ENCODE results near the gene SLC6A3.
"Not testable (repeated sequence)": the region's sequence is repeated elsewhere in the genome, so short reads cannot be mapped to it uniquely, and the experiment has no call there.

SLC6A3 gene

DNA sequence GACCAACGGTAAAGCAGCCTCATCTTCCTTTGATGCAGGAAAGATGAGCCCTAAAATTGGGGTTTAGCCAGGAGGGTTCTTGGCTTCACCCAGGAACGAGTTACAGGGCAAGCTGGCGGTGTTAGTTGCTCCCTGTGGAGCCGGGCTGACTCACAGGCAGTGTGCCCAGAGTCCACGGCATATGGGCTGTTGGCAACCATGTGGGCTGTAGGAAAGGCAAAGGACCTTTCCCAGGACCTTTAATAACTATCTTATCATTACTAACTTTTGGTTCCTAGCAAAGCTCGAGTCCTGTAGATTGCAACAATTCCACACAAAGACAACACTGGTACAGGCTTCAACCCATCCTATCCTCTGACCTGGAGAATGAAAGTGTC is 70.6 kb downstream of the SLC6A3 start:
- no peak for DNase-seq (ENCODE audit: low read depth in 2 of 2)

DNA sequence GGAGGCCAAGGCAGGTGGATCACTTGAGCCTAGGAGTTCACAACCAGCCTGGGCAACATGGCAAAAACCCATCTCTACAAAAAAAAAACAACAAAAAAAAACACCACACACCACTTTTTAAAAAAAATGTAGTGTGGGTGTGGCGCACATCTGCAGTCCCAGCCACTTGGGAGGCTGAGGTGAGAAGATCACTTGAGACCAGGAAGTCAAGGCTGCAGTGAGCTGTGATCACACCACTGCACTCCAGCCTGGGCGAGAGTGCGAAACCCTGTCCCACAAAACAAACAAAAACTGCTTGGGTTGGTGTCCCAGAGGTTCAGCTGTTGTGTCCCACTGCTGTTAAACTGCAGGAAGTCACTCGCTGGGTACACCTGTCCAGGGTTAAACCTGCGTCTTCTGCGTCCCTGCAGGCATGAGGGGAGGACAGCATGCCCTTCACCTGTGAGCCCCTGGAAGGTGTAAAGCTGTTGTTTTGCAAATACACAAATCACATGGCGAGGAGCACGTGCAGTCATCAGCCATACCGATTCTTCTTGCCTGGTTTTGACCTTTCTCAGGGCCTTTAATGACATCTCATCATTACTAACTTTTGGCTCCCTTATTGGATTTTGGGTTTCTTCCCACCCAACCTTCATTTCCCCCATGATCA is 71.1 kb downstream of the SLC6A3 start:
- no peak for DNase-seq (ENCODE audit: low read depth in 2 of 2)

DNA sequence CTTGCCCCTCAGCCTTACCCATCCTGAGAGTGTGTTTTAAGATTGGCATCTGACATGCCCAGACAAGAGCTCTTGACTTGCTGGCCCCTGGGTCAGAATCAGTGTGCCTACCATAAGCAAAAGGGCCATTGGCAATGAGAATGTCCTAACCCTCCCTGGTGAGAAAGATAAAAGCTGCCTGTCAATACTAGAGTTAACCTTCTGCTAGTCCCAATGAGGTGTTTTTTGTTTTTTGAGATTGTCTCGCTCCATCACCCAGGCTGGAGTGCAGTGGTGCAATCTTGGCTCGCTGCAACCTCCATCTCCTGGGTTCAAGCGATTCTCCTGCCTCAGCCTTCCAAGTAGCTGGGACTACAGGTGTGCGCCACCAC is 73.3 kb downstream of the SLC6A3 start:
- not testable (repeated sequence) for DNase-seq (ENCODE audit: low read depth in 2 of 2)

DNA sequence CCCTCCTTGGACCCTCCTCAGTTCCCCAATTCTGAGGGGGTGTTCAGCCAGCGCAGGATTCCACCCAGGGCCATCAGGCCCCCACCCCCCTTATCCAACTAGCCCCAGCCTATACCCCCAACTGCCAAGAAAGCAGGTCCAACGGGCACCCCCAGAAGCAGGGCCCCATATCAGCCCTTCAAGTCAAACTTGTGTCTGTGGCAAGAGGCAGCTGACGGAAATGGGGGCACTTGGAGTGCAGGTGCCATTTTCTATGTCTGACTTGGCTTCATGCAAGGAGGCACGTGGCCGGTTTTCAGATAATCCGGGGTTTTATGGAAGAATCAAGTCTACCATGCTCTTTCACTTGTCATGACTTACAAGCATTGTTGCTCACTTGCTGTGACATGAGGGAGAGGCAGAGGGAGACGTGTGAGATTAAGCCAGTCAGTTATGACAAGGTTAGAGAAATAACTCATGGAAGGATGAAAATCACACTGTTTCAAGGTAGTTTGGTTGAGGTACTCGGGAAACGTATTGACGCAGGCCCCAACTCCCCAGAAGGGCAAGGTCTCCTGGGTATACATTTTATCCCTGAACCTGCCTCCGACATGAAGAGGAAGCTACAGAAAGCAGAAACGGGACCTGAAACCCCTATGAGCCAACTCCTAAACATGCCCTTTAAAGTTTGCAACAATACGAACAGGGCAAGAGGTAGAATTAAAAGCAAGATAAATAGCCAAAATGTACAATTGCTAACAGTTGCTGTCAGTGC is 73.8 kb downstream of the SLC6A3 start:
- DNase-seq (ENCODE audit: low read depth in 2 of 2) = no peak

DNA sequence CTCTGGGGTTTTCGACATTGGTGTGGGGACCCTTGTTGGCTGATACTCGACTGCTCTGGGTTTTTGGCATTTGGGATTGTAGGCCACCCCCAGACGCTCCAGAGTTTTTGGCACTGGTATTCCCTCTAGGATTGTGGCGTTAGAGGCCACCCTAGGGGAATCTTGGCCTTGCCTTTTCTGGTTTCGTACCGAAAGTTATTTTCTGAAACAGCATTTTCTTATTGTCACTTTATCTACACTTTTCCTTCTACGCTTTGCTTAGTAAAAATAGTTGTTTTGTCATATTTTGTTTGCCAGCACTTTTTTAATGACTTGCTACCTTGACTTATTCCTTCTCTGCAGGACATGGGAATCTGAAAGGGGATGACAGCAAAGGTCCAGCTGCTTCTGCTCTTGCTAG is 75.2 kb downstream of the SLC6A3 start:
- no peak for DNase-seq (ENCODE audit: low read depth in 2 of 2)

DNA sequence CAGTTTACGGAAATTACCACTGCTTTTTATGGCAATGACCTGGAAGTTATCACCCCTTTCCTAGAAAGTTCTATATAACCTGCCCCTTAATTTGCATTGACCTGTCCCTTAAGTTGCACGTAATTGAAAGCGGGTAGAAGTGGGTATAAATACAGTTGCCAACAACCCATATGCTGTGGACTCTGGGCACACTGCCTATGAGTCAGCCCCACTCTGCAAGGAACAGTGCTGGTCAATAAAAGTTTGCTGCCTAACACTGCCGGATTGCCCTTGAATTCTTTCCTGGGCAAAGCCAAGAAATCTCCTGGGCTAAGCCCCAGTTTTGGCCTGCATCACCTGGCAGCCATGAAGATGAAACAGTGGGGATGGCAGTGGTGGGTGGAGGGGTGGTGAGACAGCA is 76.5 kb downstream of the SLC6A3 start:
- DNase-seq (ENCODE audit: low read depth in 2 of 2) = no peak

DNA sequence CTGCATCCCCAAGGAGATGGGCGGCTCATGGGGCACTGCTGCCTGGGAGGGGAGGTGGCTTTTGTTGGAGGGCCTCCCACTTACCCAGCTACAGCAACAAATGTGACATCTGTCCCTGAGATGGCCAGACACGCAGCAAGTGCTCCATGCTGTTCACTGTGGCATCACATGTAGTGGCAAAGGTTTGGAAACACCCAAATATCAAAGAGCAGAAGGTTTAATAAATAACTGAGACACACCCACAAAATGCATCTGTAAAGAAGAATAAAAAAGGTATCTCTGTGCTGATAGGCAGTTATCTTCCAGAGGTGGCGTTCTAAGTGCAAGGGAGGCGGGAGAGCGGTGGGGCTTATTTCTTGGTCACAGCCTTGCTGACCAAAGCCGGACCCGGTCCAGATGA is 77.0 kb downstream of the SLC6A3 start:
- DNase-seq (ENCODE audit: low read depth in 2 of 2) = no peak

DNA sequence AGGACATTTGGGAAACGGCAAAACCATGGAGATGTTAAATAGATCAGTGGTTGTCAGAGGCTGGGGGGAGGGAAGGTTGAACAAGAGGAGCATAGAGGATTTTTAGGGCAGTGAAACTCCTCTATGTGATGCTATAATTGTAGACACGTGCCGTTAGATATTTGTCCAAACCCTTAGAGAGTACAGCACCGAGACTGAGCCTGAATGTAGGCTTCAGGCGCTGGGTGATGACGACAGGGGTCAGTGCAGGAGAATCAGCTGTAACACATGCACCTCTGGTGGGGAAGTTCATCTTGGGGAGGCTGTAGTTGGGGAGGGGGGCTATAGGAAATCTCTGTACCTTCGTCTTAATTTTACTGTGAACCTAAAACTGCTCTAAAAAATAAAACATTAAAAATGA is 78.1 kb downstream of the SLC6A3 start:
- no peak for DNase-seq (ENCODE audit: low read depth in 2 of 2)

DNA sequence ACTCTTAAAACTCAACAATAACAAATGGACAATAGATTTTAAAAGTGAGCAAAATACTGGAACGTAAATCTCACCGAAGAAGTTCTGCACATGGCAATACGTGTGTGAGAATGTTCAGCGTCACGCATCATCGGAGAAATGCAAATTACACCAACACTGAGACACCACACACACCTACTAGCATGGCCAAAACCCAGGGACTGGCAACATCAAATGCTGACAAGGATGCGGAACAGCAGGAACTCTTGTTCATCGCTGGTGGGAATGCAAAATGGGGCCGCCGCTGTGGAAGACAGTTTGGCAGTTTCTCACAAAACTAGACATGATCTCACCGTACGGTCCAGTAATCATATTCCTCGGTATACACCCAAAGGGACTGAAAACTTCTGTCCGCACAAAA is 78.7 kb downstream of the SLC6A3 start:
- no peak for DNase-seq (ENCODE audit: low read depth in 2 of 2)

DNA sequence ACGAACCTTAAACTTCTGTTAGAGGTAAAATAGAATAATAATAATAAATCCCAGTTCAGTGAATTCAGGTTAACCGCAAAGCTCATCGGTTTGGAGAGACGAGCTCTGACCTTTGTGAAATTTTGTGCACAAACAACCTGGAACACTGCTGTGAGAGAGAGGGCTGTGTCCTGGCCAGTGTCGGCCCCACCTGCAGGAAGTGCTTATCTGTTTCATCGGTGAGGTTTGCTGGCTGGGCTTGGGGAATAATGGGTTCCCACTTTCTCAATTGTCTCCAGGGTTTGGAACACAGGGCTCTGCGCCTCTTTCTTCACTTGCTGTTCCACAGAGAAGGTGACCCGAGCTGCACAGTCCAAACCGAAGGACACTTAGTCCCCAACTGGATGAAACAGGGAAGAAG is 81.0 kb downstream of the SLC6A3 start:
- no peak for DNase-seq (ENCODE audit: low read depth in 2 of 2)

DNA sequence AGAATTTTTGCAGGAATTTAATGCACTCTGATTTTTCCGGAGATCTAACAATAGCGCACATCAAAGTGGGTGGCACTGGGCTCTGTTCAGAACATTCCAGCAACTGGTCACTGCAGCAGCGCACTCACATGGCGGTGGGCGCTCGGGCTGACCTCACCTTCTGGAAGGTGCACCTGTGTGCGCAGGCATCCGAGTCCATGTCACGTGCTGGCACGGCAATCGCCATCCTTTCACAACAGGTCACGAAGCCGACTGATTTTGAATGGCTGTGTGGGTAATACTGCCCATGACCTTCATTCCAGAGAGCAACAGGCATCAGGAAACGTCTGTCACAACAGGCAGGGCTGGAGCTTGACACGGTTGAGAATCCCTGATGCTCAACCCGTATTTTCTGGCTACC is 81.7 kb downstream of the SLC6A3 start:
- no peak for DNase-seq (ENCODE audit: low read depth in 2 of 2)

DNA sequence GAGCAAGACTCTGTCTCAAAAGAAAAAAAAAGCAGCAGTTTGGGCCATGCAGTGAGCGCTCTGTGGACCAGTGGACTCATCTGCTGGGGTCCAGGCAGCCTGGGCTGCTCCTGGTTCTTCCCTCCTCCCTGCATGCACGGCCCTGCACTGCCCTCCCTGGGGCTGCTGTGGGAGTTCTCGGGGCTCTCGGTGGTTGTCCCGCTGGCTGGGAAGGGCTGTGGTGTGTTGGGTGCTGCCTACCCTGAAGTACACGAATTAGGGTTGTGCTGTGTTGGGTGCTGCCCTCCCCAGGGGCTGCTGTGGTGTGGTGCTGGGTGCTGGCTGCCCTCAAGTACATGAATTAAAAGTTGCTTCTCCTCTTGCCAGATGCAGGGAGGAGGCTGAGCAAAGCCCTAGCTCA is 82.1 kb downstream of the SLC6A3 start:
- no peak for DNase-seq (ENCODE audit: low read depth in 2 of 2)

DNA sequence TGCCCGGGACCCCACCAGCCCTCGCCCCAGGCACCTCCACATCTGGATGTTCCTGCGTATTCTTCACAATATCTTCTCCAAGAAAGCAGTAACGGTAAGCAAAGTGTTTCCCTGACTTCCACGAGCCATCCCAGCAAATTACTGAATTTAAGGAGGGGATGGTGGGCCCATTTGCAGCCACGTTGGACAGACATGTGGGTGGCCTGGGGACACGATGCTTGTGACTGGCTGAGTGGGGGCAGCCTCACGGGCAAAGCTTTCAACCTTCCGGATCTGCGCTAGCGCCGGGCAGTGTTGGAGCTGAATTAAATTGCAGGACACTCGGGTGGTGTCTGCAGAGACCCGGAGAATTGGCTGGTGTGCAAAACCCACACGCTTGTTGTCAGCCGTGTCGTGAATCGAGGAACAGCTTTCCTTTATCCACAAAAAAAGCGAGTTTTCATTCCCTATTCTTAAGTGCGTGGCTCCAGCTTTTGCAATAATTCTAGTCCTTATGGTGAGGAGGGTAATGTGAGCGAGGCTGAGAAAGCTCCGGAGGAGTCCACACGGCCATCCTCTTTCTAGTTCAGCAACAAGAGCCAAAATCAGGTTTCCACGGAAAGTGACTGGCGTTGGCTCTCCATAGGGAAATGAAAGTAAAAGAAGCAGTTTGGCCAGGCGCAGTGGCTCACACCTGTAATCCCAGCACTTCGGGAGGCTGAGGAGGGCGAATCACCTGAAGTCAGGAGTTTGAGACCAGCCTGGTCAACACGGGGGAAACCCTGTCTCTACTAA is 82.8 kb downstream of the SLC6A3 start:
- no peak for DNase-seq (ENCODE audit: low read depth in 2 of 2)

DNA sequence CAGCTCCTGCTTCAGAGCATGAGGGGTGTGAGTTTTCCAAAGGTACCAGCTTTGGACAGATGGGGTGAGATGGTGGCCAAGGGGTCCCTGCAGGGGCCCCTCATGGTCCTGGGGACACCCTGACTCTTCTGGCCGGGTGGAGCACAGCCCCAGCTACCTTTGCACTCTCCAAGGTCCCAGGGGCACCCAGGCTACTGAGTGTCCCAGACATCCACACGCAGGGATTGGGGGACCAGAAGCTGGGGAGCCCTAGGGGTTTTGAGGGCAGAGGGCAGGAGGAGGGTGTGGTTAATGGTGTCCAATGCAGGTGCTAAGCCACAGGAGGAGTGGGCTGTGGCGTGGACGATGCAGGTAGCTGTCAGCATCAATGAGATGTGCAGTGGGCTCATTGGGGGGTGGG is 84.4 kb downstream of the SLC6A3 start:
- DNase-seq (ENCODE audit: low read depth in 2 of 2) = no peak

DNA sequence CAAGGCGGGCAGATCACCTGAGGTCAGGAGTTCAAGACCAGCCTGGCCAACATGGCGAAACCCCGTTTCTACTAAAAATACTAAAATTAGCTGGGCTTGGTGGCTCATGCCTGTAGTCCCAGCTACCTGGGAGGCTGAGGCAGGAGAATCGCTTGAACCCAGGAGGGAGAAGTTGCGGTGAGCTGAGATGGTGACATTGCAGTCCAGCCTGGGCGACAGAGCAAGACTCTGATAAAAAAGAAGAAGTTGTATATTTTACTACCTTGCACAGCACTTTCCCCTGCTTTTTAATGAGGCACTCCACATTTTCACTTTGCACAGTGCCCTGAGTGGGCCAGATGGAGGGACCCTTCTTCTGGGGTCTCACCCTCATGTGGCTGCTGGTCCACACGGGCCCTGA is 84.9 kb downstream of the SLC6A3 start:
- not testable (repeated sequence) for DNase-seq (ENCODE audit: low read depth in 2 of 2)

DNA sequence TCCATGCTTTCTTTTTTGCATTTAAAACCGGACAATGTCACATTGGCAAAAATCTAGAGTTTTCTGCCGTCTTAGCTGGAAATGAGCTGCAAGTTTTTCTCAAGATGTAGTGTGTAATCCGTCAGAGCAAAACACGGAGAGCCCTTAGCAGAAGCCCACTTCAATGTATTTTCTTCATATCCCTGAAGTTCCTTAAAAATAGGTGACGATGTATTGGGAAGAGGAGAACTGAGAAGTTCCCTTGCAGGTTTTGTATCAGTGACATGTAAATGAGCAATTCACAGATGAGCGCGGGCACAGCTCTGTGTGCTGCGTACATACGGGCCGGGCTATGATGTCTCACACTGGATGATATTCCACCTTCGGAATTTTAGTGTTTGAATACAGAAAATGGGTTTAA is 85.5 kb downstream of the SLC6A3 start:
- no peak for DNase-seq (ENCODE audit: low read depth in 2 of 2)

DNA sequence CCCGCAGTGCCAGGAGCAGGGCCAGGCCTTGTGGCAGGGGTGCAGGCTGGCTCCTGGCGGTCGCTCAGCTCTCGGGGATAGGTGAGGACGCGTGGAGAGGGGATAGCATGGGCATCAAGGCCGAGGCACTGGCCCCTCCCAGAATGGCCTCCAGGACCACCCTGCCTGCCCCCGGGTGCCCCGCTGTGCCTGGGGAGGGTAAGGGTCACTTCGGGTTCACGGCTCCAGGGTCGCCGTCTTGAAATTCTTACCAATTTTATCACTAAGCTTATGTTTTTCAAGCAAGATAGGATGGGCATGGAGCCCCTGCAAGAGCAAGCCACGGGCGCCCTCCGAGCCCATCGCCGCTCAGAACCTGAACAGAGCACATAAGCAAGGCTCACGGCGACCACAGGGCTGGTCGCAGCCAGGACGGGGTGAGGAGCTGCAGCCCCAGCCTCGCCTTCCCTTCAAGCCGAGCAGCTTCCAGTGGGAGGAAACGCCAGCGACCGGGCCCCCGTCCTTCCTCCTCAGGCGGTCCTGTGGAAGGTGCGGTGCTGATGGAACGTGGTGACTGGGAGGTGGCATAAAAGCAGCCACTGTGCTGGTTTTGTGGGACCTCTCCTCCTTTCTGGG is 86.1 kb downstream of the SLC6A3 start:
- DNase-seq (ENCODE audit: low read depth in 2 of 2) = no peak

DNA sequence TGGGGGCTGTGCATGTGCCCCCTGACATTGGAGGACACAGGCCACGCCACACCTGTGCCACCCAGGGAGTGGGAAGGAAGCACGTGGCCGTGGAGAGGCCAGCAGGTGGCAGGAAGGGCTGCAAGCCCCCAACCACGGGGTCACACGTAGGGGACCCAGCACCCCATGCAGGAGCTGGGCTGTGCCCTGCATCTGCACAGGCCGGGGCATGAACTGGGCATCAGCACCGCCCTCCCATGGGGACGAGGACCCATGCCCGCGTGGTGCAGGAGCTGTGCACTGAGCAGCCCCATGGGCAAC is 86.6 kb downstream of the SLC6A3 start:
- DNase-seq (ENCODE audit: low read depth in 2 of 2) = no peak

DNA sequence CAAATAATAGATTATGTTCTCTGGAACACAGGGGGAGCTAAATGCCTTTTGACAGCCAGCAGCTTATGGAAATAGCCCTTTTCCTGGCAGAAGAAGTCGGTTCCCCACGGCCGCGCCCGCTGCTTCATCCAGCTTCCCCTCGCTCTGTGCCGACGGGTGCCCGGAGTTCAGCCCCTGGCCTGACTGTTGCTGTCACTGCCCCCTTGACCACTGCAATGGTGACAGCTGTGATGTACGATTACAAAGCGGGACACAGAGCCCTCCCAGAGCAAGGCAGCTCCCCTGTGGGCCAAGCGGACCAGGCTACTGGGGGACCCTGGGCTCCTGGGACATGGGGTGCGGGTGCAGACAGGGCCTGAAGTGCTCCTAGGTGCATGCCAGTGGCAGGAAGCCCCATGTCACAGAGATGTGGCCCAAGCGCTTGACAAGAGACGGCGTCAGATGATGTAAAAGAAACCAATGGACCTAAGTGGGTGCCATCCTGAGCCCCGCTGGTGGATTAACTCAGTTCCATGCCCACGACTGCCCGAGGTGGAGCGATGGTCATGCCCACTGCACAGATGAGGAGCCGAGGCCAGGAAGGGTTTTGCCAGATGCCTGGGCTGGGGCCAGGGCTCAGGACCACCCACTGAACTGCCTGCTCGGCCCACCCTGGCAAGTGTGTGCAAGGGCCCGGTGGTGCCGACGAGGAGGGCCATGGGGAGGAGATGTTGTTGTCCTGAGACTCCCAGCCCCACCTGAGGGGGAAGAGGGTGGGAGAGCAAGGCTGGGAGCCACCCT is 87.1 kb downstream of the SLC6A3 start:
- no peak for DNase-seq (ENCODE audit: low read depth in 2 of 2)

DNA sequence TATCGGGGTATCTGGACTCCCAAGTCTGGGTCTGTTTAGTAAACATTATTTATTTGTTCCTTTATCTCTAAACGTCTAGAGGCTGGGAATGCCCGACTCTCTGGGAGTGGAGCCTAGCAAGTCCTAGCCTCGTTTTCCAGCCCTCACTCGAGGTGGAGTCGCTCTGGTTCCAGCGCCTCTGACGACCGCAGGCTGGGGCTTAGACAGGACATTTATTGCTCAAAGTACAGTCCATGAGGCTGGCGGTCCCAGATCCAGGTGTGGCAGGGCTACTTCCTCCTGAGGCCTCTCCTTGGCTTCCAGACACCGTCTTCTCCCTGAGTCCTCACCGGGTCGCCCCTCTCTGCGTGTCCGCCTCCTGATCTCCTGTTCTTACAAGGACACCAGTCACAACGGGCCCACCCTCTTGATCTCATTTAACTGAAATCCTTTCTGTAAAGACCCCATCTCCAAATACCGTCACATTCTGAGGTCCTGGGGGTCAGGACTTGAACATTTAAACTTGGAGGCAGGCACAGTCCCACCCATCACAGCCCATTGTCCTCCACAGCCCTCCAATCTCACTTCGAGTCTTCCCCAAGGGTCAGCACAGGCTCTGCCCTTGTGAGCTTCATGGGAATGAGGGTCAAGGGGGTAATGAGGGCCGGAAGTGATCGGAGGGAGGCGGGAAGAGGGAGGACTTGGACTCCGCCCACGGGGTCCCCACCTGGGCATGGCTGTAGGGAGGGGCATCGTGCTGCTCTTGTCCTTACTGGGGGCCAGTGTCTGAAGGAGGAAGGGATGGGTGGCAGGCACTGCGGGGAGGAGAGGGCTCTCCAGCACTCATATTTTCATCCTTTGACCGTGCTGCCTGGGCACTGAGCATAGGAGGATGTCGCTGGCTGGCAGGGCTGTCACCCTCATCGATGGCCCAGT is 88.1 kb downstream of the SLC6A3 start:
- DNase-seq (ENCODE audit: low read depth in 2 of 2) = no peak

DNA sequence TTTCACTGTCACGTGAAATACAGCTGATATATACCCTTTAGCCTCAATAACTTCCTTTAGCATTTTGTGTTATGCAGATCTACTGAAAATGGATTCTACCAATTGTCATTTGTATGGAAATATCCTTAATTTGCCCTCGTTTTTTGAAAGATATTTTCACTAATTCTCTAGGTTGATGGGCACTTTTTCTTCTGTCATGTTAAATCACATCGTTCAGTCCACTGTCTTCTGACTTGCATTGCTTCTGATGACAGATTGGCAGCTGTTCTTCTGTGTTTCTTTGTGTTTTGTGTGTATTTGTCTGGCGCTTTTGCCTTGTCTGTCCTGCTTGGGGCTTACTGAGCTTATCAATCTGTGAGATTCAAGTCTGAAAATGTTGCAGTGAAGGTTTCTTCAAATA is 90.7 kb downstream of the SLC6A3 start:
- no peak for DNase-seq (ENCODE audit: low read depth in 2 of 2)

All from stimulated activated CD4-positive, alpha-beta T cell treated with anti-CD3 and anti-CD28 coated beads, Interleukin-4, amount 100 ng/mL, for 48 hours (primary cell).